ENCODE measurements around the gene SLC9A2.

- no peak for TF ChIP-seq CTCF (IDR thresholded peaks at IDR 0.05)
- no peak for TF ChIP-seq EZH2 (IDR thresholded peaks at IDR 0.05)
- TF ChIP-seq EZH2phosphoT487 (IDR thresholded peaks at IDR 0.05), result no peak
Measured at GRCh38 chr2:102603904-102604303, 15.4 kb upstream of the SLC9A2 start.

Data from neural progenitor cell (in vitro differentiated cells).